Central memory CD8-positive, alpha-beta T cell (primary cell): Measurements from ENCODE around the gene FAM171A1.
A peak's percentile ranks its signal among the peaks of the same experiment; 100 is the strongest.

ENCODE experiments used
- ATAC-seq: fragments of 150-1000 bp; cut with Tn5 transposase; replicated peaks from 2 replicates; pipeline ENCODE4 v1.10.0; 2022; ENCODE audit warnings: mild to moderate bottlenecking, moderate FRiP score, moderate number of reproducible peaks; ENCODE audit not compliant: poor library complexity, severe bottlenecking; ENCODE audit errors: extremely low read depth
- DNase-seq, 2 donors: peaks; one replicate each; pipeline ENCODE4 v3.0.0; 2021; ENCODE audit warnings: low spot score in 2 of 2
- H3K27ac Mint-ChIP-seq: one replicate; pipeline ENCODE4 v1.8.0; 2022; ENCODE audit warnings: low read depth, mild to moderate bottlenecking, moderate library complexity, mixed read lengths
- H3K27me3 Mint-ChIP-seq: one replicate; pipeline ENCODE4 v1.8.0; 2022; ENCODE audit warnings: mixed read lengths
- H3K36me3 Mint-ChIP-seq: one replicate; pipeline ENCODE4 v1.8.0; 2022; ENCODE audit warnings: mild to moderate bottlenecking, moderate library complexity, mixed read lengths; ENCODE audit not compliant: insufficient read depth
- H3K4me1 Mint-ChIP-seq: one replicate; pipeline ENCODE4 v1.8.0; 2022; ENCODE audit warnings: mixed read lengths
- H3K4me3 Mint-ChIP-seq: one replicate; pipeline ENCODE4 v1.8.0; 2022; ENCODE audit warnings: mild to moderate bottlenecking, moderate library complexity, mixed read lengths
- H3K9me3 Mint-ChIP-seq: one replicate; pipeline ENCODE4 v1.8.0; 2022; ENCODE audit warnings: mixed read lengths

FAM171A1 gene

DNA sequence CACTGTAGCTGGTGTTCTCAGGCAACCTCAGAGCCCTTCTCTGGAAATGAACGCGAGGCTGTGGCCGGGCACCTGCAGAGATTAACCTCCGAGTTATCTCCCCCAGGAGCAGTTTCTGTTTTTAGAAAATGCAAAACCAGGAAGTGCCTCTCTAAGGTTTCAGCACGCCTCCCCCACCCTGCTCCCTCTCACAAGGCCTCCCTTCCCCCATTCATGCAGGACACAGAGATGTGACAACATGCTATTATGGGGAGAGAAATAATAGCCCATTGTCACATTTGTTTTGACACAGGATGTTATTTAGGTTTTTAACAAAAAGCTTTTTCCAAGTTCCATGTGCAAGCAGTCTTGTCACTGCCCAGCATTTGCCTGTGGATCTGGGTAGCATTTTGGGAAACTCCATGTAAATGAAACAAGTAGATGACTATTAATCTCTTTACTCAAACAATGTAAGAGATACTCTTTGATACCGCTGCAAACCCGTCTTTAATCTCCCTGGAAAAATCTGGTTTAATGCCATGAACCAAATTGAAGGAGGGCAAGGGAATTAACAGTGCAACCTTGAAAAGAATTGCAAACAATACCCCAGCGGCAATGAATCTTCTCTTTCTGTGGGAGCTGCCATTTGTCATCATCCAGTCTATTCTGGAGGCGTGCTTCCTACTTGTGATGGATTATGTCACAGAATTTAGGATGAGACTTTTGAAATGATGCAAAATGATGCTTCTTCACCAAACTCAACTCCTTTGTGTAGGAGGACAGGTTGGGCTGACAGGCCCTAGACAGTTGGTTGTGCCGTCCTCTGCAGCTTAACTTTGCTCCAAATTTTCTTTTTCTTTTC is 116.1 kb downstream of the FAM171A1 start:
- H3K27ac Mint-ChIP-seq, result peak overlapping the region; percentile 88
- no peak for DNase-seq
- no peaks in the 10 kb centered on the region for H3K36me3 Mint-ChIP-seq
- H3K9me3 Mint-ChIP-seq, result no peaks in the 10 kb centered on the region
- ATAC-seq, result peak; percentile 46
- H3K4me3 Mint-ChIP-seq, result peak overlapping the region; percentile 85
- peaks cover 20% of the 10 kb centered on the region for H3K4me1 Mint-ChIP-seq
- peaks cover 8% of the 10 kb centered on the region for H3K27me3 Mint-ChIP-seq

DNA sequence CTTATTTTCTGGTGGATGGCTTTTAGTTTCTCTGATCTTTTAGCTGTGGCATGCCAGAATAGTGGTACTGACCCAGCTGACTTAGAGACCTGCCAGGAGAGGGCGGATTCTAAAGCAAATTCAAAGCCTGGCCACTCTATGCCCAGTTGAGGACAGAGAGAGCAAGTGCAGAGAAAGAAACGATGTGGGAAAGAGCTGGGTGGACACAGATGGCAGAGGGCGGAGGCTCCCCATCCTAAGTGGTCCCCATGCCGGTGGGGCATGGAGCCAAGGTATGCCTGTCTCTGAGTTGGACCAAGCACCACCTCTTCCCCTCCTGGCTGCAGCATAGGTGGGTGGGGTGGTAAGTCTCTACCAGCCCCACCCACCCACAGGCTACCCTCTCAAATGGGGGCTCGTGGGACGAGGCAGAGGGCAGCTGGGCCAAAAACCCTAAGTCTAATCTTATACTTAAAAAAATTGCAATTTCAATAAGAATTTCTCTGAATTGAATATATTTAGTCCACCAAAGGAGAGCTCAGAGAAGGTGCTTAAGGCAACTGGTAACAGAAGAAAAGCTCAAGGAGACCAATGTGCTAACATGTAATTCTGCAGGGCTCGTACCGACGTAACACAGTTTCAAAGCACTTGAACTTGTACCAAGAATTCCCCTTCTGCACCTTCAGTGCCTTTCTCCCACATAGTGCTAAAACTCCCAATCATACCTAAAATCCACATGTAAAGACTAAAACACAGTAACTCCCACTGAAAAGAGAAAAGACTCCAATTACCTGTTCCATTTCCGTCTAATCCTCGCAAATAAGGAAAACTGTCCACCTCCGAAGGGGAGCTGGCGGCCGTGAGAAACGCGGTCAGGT is 116.9 kb downstream of the FAM171A1 start:
- H3K27ac Mint-ChIP-seq, result peak overlapping the region; percentile 88

DNA sequence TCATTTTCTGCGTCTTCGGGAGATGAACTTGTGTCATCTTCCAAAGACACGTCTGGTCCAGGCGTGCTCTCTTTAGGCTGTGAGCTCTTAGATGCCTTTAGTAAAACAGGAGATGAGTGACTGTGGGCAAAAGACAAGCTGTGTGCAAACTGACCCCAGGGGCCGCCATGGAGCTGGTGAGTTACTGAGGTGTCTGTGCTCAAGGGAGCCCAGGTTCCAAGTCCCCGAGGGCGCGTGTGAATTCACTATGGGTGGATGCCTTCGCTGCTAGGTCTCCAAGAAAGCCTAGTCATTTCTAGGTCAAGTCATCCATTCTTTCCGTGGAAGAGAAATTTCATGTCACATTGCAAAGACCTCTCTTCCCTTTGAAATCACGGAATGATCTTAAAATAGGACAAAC is 118.7 kb downstream of the FAM171A1 start:
- H3K4me3 Mint-ChIP-seq, result no peak overlapping the region
- no peak overlapping the region for H3K27ac Mint-ChIP-seq
- no peaks in the 10 kb centered on the region for H3K9me3 Mint-ChIP-seq

More for the DNA sequence above, 116.9 kb downstream of the FAM171A1 start:
- Mint-ChIP-seq H3K9me3 (no peaks in the 10 kb centered on the region), H3K4me3 (peak overlapping the region; percentile 85), H3K4me1 (peaks cover 20% of the 10 kb centered on the region), H3K27me3 (peaks cover 8% of the 10 kb centered on the region), H3K36me3 (no peaks in the 10 kb centered on the region)
- DNase-seq, result no peak
- ATAC-seq, result no peak

DNA sequence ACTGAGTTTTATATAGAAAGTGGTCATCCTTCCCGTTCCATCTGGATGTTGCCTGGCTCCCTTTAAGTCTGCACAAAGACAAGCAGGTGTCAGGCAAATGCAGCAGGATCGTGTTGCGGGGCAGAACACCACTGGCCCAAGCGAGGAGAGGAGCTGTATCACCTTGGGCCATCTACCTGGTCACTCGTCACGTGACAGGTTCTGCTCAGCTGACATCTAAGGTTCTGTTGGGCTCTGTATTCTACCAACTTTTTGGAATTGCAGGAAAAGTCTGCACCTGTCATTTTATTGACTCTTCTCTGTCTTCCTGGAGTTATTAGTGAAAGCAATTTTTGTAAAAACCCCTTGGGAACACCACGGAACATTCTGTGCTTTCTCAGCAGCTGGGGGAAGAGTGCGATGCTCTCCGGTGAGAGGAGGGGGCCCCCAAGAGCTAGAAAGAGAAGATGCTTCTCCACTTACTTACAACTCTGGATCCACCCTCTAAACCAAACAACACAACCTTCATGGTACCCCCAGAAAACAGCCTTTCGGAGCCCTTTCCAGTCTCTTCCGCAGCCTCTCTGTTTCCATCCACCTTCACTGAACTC is 119.2 kb downstream of the FAM171A1 start:
- H3K27me3 Mint-ChIP-seq, result peaks cover 5% of the 10 kb centered on the region
- H3K9me3 Mint-ChIP-seq, result no peaks in the 10 kb centered on the region
- ATAC-seq (no peak), DNase-seq (no peak)
- peaks cover 20% of the 10 kb centered on the region for H3K4me1 Mint-ChIP-seq
- H3K36me3 Mint-ChIP-seq, result peaks cover 2% of the 10 kb centered on the region
- peak overlapping the region; percentile 72 for H3K27ac Mint-ChIP-seq
- H3K4me3 Mint-ChIP-seq, result no peak overlapping the region

More for the DNA sequence above, 118.7 kb downstream of the FAM171A1 start:
- H3K4me1 Mint-ChIP-seq, result peaks cover 20% of the 10 kb centered on the region
- DNase-seq, result no peak
- H3K27me3 Mint-ChIP-seq, result peaks cover 8% of the 10 kb centered on the region
- no peak for ATAC-seq
- H3K36me3 Mint-ChIP-seq, result peaks cover 2% of the 10 kb centered on the region

DNA sequence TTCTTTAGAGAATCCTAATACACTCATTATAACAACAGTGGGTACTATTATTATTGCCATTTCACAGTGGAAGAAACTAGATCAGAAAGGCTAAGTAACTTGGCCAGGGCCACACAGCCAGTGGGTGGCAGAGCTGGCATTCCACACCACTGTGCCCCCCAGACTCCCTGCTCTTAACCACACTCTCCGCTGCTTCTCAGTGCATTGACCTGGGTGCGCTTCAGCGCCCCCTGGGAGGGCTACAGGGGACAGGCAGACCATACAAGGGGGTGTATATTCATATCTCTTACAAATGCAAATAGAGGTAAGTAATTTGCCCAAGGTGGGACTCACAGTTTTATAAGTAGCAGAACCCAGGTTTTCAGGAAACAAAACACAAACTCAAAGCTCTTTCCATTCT is 125.6 kb downstream of the FAM171A1 start:
- Mint-ChIP-seq H3K36me3 (peaks cover 4% of the 10 kb centered on the region), H3K4me3 (no peak overlapping the region), H3K27ac (no peak overlapping the region), H3K27me3 (no peaks in the 10 kb centered on the region), H3K4me1 (peaks cover 11% of the 10 kb centered on the region), H3K9me3 (no peaks in the 10 kb centered on the region)
- DNase-seq (no peak), ATAC-seq (no peak)

DNA sequence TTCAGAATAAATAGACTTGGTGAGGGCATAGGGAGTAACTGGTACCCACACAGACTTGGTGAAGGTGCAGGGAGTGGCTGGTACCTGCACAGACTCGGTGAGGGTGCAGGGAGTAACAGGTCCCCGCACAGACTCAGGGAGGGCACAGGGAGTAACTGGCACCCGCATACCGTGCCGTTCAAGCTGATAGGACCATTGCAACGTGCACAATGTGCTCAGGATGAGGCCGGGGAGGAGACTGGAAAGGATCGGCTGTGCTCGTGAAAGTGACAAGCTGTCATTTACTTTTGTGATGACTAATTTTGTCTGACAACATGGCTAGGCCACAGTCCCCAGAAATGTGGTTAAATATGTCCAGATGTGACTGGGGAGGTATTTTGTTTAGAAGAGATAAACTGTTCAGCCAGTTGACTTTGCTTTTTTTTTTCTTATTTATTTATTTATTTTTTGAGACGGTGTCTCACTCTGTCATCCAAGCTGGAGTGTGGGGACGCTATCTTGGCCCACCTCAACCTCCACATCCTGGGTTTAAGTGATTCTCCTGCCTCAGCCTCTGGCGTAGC is 126.4 kb downstream of the FAM171A1 start:
- Mint-ChIP-seq H3K4me3 (no peak overlapping the region), H3K9me3 (no peaks in the 10 kb centered on the region), H3K27me3 (no peaks in the 10 kb centered on the region), H3K4me1 (peaks cover 11% of the 10 kb centered on the region), H3K36me3 (peaks cover 4% of the 10 kb centered on the region), H3K27ac (no peak overlapping the region)
- DNase-seq (no peak), ATAC-seq (no peak)

DNA sequence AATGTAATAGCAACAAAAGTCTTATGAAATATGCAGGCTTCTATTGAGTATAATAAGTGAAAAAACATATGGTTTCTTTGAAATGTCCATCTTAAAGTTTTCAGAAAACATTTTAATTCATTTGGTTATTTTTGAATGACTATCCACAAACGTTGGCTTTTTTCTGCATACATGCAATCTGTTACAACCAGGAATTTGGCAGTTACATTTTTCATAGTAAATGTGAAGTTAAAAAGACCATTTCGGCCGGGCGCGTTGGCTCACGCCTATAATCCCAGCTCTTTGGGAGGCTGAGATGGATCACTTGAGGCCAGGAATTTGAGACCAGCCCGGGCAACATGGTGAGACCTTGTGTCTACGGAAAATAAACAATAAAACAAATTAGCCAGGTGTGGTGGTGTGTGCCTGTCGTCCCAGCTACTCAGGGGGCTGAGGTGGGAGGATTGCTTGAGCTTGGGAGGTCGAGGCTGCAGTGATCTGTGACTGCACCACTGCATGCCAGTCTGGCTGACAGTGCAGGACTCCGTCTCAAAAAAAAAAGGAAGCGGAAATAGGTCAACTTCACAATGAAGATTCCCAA is 128.7 kb downstream of the FAM171A1 start:
- DNase-seq (no peak), ATAC-seq (no peak)
- H3K36me3 Mint-ChIP-seq, result peaks cover 2% of the 10 kb centered on the region
- H3K4me1 Mint-ChIP-seq, result peaks cover 11% of the 10 kb centered on the region
- no peak overlapping the region for H3K27ac Mint-ChIP-seq
- H3K9me3 Mint-ChIP-seq, result no peaks in the 10 kb centered on the region
- H3K4me3 Mint-ChIP-seq, result no peak overlapping the region
- no peaks in the 10 kb centered on the region for H3K27me3 Mint-ChIP-seq

DNA sequence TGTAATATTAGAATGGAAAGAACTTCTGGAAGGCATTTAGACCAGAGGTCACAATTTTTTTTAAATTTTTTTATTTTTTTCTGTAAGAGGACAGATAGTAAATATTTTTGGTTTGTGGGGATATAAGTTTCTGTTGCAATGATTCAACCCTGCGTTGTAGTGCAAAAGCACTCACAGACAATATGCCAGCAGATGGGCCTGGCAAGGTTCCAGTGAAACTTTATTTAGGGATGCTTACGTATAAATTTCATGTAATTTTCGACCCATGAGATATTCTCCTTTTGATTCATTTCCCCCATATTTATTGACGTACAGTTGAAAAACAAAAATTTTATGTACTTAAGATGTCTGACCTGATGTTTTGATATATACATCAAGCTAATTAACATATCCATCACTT is 129.8 kb downstream of the FAM171A1 start:
- no peaks in the 10 kb centered on the region for H3K27me3 Mint-ChIP-seq
- H3K4me3 Mint-ChIP-seq, result no peak overlapping the region
- ATAC-seq (no peak), DNase-seq (no peak)
- peaks cover 2% of the 10 kb centered on the region for H3K36me3 Mint-ChIP-seq
- H3K9me3 Mint-ChIP-seq, result no peaks in the 10 kb centered on the region
- H3K27ac Mint-ChIP-seq, result no peak overlapping the region
- peaks cover 11% of the 10 kb centered on the region for H3K4me1 Mint-ChIP-seq

DNA sequence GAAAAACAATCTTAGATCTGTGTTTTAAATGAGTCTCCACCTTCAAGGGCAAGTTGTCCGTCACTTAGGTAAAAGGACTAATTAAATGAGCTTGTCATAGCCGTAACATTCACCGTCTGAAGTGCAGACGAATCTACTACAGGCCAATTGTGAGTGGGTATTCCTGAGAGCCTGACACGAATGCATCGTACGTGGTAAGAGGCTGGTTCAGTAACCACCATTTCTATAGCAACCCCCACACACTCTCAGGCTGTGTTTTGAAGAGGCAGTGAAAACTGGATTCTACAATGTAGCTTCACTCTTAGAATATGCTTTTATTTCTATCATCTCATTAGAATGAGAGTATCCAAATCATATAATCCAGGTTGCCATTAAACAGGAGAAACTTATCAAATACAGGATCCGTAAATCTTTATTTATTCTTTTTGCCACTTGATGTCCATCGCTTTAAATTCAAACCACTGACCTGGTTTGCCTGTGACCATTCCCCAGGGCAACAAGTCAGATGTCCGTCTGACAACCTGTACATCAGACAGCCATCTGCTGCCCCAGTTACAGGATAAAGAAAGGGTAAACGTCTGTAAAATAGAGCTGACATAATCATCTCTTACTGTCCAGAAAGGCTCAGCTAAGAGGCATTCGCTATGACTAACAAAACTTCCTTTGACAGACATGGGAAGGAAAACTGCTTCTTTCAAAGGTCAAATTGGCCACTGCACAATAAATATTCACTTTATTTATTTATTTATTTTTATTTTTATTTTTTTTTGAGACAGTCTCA is 132.3 kb downstream of the FAM171A1 start:
- ATAC-seq (no peak), DNase-seq (no peak)
- H3K4me1 Mint-ChIP-seq, result no peaks in the 10 kb centered on the region
- no peaks in the 10 kb centered on the region for H3K9me3 Mint-ChIP-seq
- H3K27ac Mint-ChIP-seq, result no peak overlapping the region
- H3K36me3 Mint-ChIP-seq, result peaks cover 2% of the 10 kb centered on the region
- H3K27me3 Mint-ChIP-seq, result no peaks in the 10 kb centered on the region
- no peak overlapping the region for H3K4me3 Mint-ChIP-seq

DNA sequence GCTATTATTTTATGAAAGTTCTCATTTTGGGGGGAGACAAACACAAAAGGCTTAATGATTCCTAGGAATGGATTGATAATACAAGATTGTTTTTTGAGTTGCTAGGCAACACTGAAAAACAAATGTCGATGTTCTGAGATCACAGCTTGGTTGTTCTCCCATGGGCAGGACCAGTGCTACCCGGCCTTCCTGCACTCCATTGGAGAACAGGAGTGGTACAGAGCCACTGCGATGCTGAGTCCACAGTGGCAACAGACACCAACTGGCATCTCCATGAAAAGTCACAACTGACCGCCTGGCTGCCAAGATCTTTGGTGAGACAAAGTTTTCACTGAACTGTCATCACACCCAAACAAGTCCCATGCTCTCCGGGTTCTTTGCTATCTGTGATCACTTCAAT is 133.7 kb downstream of the FAM171A1 start:
- H3K36me3 Mint-ChIP-seq, result peaks cover 2% of the 10 kb centered on the region
- H3K27me3 Mint-ChIP-seq, result no peaks in the 10 kb centered on the region
- H3K4me1 Mint-ChIP-seq, result no peaks in the 10 kb centered on the region
- no peak overlapping the region for H3K4me3 Mint-ChIP-seq
- ATAC-seq, result no peak
- H3K9me3 Mint-ChIP-seq, result no peaks in the 10 kb centered on the region
- H3K27ac Mint-ChIP-seq, result no peak overlapping the region
- no peak for DNase-seq

DNA sequence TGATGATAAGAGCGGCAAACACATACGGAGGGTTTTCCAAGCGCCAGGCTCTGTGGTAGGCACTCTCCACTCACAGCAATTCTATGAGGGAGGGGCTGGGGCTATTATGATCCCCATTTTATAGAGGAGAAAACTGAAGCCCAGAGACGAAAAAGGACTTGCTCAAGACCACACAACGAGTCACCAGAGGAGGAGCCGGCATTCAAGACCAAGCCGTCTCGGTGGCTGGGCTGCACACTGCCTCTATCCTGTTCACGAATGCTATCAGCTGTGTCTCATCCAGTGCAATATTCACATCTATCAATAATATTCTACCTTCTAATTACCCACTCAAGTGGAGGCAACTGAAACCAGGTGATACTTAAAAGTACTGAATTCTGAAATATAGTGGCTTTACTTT is 134.7 kb downstream of the FAM171A1 start:
- Mint-ChIP-seq H3K27me3 (no peaks in the 10 kb centered on the region), H3K4me1 (no peaks in the 10 kb centered on the region), H3K9me3 (no peaks in the 10 kb centered on the region), H3K27ac (no peak overlapping the region), H3K36me3 (peaks cover 2% of the 10 kb centered on the region), H3K4me3 (no peak overlapping the region)
- DNase-seq (no peak), ATAC-seq (no peak)
